Endothelial cell of umbilical vein (primary cell): ENCODE data around the gene MECP2.

Experiments
- EZH2 ChIP-seq: IDR thresholded peaks from 2 replicates; pipeline ENCODE4 v1.6.1; 2012; ENCODE audit warnings: borderline replicate concordance, low read depth, mild to moderate bottlenecking, moderate library complexity, low read length, inconsistent platforms; ENCODE audit not compliant: severe bottlenecking
- FOS ChIP-seq: IDR thresholded peaks from 2 replicates; pipeline ENCODE4 v1.6.1; 2011; ENCODE audit warnings: mild to moderate bottlenecking, low read length, moderate library complexity, borderline replicate concordance; ENCODE audit not compliant: insufficient read depth
- GATA2 ChIP-seq: IDR thresholded peaks from 2 replicates; pipeline ENCODE4 v1.7.0; 2011; ENCODE audit warnings: low read depth, mild to moderate bottlenecking, moderate library complexity, mixed read lengths, low read length; ENCODE audit not compliant: insufficient read length, insufficient read depth
- MYC ChIP-seq: IDR thresholded peaks from one replicate; pipeline ENCODE4 v1.6.1; 2011; ENCODE audit warnings: mild to moderate bottlenecking, low read depth, low read length
- POLR2A ChIP-seq: IDR thresholded peaks from 2 replicates; pipeline ENCODE4 v1.6.1; 2012; ENCODE audit warnings: low read depth, mild to moderate bottlenecking, control low read depth, low read length
- POLR2AphosphoS5 ChIP-seq: IDR thresholded peaks from 2 replicates; pipeline ENCODE4 v1.6.1; 2012; ENCODE audit warnings: low read depth, mild to moderate bottlenecking, control low read depth, low read length, moderate library complexity; ENCODE audit not compliant: insufficient read depth
- TF ChIP-seq, protein P1 (sequence below), 2 donors: IDR thresholded peaks; 1 replicate in 1 of 2; 2 replicates in 1 of 2; pipeline ENCODE4 v1.5.1; 2011; ENCODE audit warnings: low read length in 2 of 2, mild to moderate bottlenecking in 2 of 2, moderate library complexity in 2 of 2, control low read depth in 1 of 2, inconsistent platforms in 1 of 2, low read depth in 1 of 2; ENCODE audit not compliant: insufficient read depth in 1 of 2; ENCODE audit errors: extremely low read depth in 1 of 2

GRCh38 chrX:154004315-154004714 lies 93.2 kb downstream of the MECP2 start:
- TF ChIP-seq POLR2A: no peak
- TF ChIP-seq, protein P1, sequence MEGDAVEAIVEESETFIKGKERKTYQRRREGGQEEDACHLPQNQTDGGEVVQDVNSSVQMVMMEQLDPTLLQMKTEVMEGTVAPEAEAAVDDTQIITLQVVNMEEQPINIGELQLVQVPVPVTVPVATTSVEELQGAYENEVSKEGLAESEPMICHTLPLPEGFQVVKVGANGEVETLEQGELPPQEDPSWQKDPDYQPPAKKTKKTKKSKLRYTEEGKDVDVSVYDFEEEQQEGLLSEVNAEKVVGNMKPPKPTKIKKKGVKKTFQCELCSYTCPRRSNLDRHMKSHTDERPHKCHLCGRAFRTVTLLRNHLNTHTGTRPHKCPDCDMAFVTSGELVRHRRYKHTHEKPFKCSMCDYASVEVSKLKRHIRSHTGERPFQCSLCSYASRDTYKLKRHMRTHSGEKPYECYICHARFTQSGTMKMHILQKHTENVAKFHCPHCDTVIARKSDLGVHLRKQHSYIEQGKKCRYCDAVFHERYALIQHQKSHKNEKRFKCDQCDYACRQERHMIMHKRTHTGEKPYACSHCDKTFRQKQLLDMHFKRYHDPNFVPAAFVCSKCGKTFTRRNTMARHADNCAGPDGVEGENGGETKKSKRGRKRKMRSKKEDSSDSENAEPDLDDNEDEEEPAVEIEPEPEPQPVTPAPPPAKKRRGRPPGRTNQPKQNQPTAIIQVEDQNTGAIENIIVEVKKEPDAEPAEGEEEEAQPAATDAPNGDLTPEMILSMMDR (IDR thresholded peaks at IDR 0.05; ENCODE audit: extremely low read depth in 1 of 2, insufficient read depth in 1 of 2, low read depth in 1 of 2, low read length in 2 of 2): no peak
- no peak for TF ChIP-seq EZH2
- TF ChIP-seq GATA2: no peak
- no peak for TF ChIP-seq POLR2AphosphoS5
- no peak for TF ChIP-seq FOS
- no peak for TF ChIP-seq MYC
